ENCODE measurements around the gene NHSL2. TPM values are rescaled to one million over a fixed set of nuclear protein-coding genes. Genes with fewer than 3 reads are reported as not detected.

Gene NHSL2
- total RNA-seq, 4 donors from 2014 or later: 16.2 to 26.5 (median 23.0) TPM

DNA sequence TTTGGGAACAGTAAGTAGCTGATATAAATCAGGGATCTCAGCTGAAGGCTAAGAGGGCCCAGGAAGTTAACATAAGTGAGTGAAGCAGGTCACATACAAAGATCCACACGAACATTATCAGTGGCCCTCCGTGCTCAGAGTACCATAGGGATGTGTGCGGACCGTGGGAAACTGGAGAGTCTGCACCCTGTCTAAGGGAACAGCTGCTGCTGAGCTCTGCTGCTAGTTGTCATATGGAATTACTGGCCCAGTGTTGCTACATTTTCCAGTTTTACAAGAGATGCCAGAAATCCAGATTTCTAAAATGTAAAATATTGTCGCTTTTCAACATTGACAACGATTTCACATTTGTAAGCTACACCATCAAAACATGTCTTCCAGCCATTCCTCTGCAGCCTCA lies 130.5 kb downstream of the NHSL2 start:
- Histone ChIP-seq H3K9me3 (no peaks in the 10 kb centered on the region), H3K27ac (peak overlapping the region in 1 of 4 donors; percentile 18), H3K27me3 (peaks cover 0 to 5% of the 10 kb centered on the region in 2 donors), H3K4me1 (peaks cover 0 to 24% (median 0%) of the 10 kb centered on the region in 4 donors), H3K4me3 (no peak overlapping the region), H3K36me3 (no peaks in the 10 kb centered on the region)
- TF ChIP-seq, protein P1, sequence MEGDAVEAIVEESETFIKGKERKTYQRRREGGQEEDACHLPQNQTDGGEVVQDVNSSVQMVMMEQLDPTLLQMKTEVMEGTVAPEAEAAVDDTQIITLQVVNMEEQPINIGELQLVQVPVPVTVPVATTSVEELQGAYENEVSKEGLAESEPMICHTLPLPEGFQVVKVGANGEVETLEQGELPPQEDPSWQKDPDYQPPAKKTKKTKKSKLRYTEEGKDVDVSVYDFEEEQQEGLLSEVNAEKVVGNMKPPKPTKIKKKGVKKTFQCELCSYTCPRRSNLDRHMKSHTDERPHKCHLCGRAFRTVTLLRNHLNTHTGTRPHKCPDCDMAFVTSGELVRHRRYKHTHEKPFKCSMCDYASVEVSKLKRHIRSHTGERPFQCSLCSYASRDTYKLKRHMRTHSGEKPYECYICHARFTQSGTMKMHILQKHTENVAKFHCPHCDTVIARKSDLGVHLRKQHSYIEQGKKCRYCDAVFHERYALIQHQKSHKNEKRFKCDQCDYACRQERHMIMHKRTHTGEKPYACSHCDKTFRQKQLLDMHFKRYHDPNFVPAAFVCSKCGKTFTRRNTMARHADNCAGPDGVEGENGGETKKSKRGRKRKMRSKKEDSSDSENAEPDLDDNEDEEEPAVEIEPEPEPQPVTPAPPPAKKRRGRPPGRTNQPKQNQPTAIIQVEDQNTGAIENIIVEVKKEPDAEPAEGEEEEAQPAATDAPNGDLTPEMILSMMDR (IDR thresholded peaks at IDR 0.05): no peak
- TF ChIP-seq EP300 (IDR thresholded peaks at IDR 0.05) (no peak), POLR2A (IDR thresholded peaks at IDR 0.05) (no peak)
- DNase-seq (ENCODE audit: low spot score in 2 of 2): no peak
- WGBS, 2 donors: 68 to 73% methylated on average over 6 of the region's 6 CpGs

DNA sequence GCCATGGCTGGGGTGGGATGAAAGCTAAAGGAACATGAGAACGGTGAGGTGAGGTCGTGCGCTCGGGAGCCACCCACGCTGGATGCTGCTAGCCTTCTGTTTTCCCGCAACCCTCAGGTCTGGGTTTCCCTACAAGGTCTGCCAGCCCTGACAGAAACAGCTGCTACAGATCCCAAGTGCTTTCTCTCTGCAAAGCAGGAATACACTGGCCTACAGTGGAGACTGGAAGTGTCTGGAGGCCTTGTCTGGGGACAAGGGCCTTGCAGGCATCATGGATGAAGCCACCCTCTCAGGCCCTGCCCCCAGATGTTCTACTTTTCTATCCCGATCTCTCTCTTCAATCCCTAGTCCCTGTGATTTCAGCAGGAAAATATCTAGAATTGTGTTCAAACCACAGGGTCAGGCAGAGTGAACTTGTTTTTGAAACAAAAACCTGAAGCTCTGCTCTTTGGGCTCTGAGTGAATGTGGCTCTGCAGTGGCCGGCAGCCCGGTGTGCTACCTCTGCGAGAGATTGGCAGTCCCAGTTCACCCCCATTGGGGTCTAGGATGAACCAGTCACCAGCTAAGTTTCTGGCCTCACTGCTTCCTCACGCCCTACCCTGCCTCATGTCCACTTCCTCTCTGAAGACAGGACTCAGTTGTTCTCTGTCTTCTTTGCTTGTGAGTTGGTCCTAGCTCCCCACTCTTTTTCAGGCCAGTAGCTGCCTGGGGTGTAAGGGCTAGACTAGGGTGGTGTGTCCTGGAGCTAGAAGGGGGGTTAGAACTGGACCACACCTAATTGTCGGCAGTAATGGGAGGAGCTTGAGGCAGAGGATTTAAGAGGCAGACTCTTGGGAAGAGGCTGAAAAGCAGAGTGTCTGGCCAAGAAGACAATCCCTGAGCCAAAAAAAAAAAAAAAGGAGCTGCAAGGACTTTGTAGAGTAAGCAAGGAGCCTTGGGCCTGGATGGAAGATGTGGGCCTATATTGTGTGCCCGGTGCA lies 131.5 kb downstream of the NHSL2 start:
- no peak overlapping the region for H3K4me3 ChIP-seq
- 69 to 71% methylated on average over 13 of the region's 13 CpGs for WGBS, 2 donors
- peaks cover 0 to 25% (median 0%) of the 10 kb centered on the region in 4 donors for H3K4me1 ChIP-seq
- H3K27ac ChIP-seq: peak overlapping the region in 2 of 4 donors; percentile 40 to 70
- TF ChIP-seq EP300 (IDR thresholded peaks at IDR 0.05): no peak
- DNase-seq (ENCODE audit: low spot score in 2 of 2): no peak
- H3K36me3 ChIP-seq: no peaks in the 10 kb centered on the region
- no peaks in the 10 kb centered on the region for H3K9me3 ChIP-seq
- peaks cover 0 to 5% of the 10 kb centered on the region in 2 donors for H3K27me3 ChIP-seq

DNA sequence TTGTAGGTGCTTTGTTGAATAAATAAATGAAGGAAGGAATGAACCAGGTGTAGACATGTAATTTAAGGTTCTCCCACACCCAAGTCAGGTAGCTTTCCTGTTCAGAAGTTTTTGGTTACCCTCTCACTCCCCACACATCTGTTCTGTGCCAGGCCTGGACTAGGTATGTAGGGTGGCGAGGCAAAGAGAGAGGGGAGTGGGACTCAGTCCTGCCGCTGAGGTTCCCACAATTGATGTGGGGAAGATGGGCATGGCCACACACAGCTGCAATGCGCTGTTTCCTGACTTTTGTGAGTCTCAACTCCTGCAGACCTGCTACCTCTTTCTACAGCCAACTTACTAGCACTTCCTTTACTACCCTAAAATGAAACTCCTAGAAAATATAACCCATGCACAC lies 132.2 kb downstream of the NHSL2 start:
- Histone ChIP-seq H3K4me3 (no peak overlapping the region), H3K36me3 (no peaks in the 10 kb centered on the region), H3K27me3 (peaks cover 0 to 5% of the 10 kb centered on the region in 2 donors), H3K9me3 (no peaks in the 10 kb centered on the region), H3K4me1 (peaks cover 0 to 25% (median 0%) of the 10 kb centered on the region in 4 donors), H3K27ac (peak overlapping the region in 1 of 4 donors; percentile 40)
- DNase-seq (ENCODE audit: low spot score in 2 of 2): no peak
- TF ChIP-seq POLR2A (IDR thresholded peaks at IDR 0.05): no peak
- no peak for TF ChIP-seq EP300 (IDR thresholded peaks at IDR 0.05)
- TF ChIP-seq, protein P1 (IDR thresholded peaks at IDR 0.05): no peak
- 77 to 86% methylated on average over 3 of the region's 3 CpGs for WGBS, 2 donors

DNA sequence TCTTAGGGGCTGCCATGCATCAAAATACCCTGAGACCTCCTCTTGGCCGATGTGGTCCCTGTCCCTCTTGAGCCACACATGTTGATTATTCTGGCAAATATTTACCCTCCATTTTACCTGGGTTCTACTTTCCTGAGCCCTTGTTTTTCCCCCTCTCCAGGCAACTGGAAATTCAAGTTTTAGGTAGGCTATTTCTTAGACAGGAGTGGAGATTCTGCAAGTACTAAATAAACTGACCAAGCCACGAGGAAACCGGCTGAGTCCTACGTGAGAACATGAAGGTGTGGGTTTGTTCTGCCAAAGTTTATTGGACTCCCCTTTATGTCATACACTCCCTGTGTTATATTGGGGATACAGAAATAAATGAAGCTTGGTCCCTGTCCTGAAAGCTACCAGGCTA lies 133.0 kb downstream of the NHSL2 start:
- Histone ChIP-seq H3K36me3 (no peaks in the 10 kb centered on the region), H3K9me3 (no peaks in the 10 kb centered on the region), H3K27me3 (peaks cover 0 to 5% of the 10 kb centered on the region in 2 donors), H3K27ac (no peak overlapping the region), H3K4me1 (peaks cover 0 to 25% (median 0%) of the 10 kb centered on the region in 4 donors), H3K4me3 (no peak overlapping the region)
- TF ChIP-seq EP300 (IDR thresholded peaks at IDR 0.05): no peak
- TF ChIP-seq, protein P1 (IDR thresholded peaks at IDR 0.05): no peak
- no peak for TF ChIP-seq POLR2A (IDR thresholded peaks at IDR 0.05)
- WGBS, 2 donors: 71 to 86% methylated on average over 4 of the region's 4 CpGs
- DNase-seq (ENCODE audit: low spot score in 2 of 2): no peak

DNA sequence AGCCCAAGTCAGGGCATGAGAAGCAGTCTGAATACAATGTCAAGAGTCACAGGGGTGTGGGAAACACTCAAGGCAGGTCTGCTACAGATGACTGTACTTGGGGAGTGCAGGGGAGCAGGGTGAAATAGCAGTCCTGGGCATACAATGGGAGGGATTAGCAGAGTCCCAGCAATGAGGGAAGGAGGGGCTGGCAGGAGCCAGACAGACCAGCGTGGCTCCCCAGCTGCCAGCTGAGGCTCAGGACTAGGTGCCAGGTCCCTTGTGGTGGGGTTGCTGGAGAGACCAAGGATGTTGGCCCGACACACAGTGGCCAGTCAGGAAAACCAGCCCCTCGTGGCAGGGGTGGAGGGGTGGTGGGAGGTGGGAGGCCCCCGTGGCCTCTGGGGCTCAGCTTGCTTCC lies 134.5 kb downstream of the NHSL2 start:
- DNase-seq (ENCODE audit: low spot score in 2 of 2): no peak
- Histone ChIP-seq H3K27ac (no peak overlapping the region), H3K4me1 (peaks cover 0 to 25% (median 0%) of the 10 kb centered on the region in 4 donors), H3K27me3 (peaks cover 0 to 5% of the 10 kb centered on the region in 2 donors), H3K4me3 (no peak overlapping the region), H3K36me3 (no peaks in the 10 kb centered on the region), H3K9me3 (no peaks in the 10 kb centered on the region)
- TF ChIP-seq EP300 (IDR thresholded peaks at IDR 0.05): no peak
- TF ChIP-seq, protein P1 (IDR thresholded peaks at IDR 0.05): no peak
- TF ChIP-seq POLR2A (IDR thresholded peaks at IDR 0.05): no peak
- WGBS, 2 donors: 47% methylated on average over 4 of the region's 4 CpGs; no CpG with 5 or more reads in 1 of the 2 donors
